HepG2 (cell line): ENCODE measurements around the gene PPOX. TPM values are rescaled to one million over a fixed set of nuclear protein-coding genes. Genes with fewer than 3 reads are reported as not detected.

Source experiments
- CERS6 ChIP-seq: sonication (generic); formaldehyde crosslinking; IDR thresholded peaks from 2 replicates; pipeline ENCODE4 v1.5.0; 2020; ENCODE audit warnings: missing genetic modification reagents
- DDIT3 ChIP-seq: sonication (generic); formaldehyde crosslinking; IDR thresholded peaks from 2 replicates; pipeline ENCODE4 v1.4.0; 2020; ENCODE audit warnings: mild to moderate bottlenecking, missing genetic modification reagents
- FOSL1 ChIP-seq: sonication (generic); formaldehyde crosslinking; IDR thresholded peaks from 2 replicates; pipeline ENCODE4 v1.9.0; 2021; ENCODE audit warnings: missing genetic modification reagents, borderline replicate concordance
- FOXK2 ChIP-seq: fragments of 450-650 bp; IDR thresholded peaks from 2 replicates; pipeline ENCODE4 v1.6.1; 2016
- GLI4 ChIP-seq: sonication (generic); formaldehyde crosslinking; IDR thresholded peaks from 2 replicates; pipeline ENCODE4 v1.5.1; 2020; ENCODE audit warnings: missing genetic modification reagents, mild to moderate bottlenecking, moderate library complexity, borderline replicate concordance
- HNF4A ChIP-seq: sonication (generic); formaldehyde crosslinking; IDR thresholded peaks from 2 replicates; pipeline ENCODE4 v1.4.0; 2020; ENCODE audit warnings: missing genetic modification reagents
- HNRNPLL ChIP-seq: fragments of 200-400 bp; formaldehyde crosslinking; IDR thresholded peaks from 2 replicates; pipeline ENCODE4 v1.6.1; 2017; ENCODE audit warnings: mild to moderate bottlenecking, low read depth, low read length; ENCODE audit not compliant: poor library complexity, severe bottlenecking
- HOXA5 ChIP-seq: sonication (generic); formaldehyde crosslinking; IDR thresholded peaks from 2 replicates; pipeline ENCODE4 v1.4.0; 2020; ENCODE audit warnings: missing genetic modification reagents
- IKZF5 ChIP-seq: IDR thresholded peaks from 2 replicates; pipeline ENCODE4 v1.6.1; 2018; ENCODE audit warnings: missing genetic modification reagents, mild to moderate bottlenecking, missing compliant biosample characterization
- LRRFIP1 ChIP-seq: sonication (generic); formaldehyde crosslinking; conservative IDR thresholded peaks from 2 replicates; pipeline ENCODE4 v1.4.0; 2020; ENCODE audit warnings: missing genetic modification reagents
- MED8 ChIP-seq: sonication (generic); formaldehyde crosslinking; IDR thresholded peaks from 2 replicates; pipeline ENCODE4 v1.8.1; 2023; ENCODE audit warnings: mild to moderate bottlenecking, missing genetic modification reagents; ENCODE audit not compliant: insufficient replicate concordance
- MLX ChIP-seq: IDR thresholded peaks from 2 replicates; pipeline ENCODE4 v1.6.1; 2016
- MTF2 ChIP-seq: sonication (generic); formaldehyde crosslinking; IDR thresholded peaks from 2 replicates; pipeline ENCODE4 v1.5.0; 2020; ENCODE audit warnings: missing genetic modification reagents, borderline replicate concordance
- MYNN ChIP-seq: sonication (generic); formaldehyde crosslinking; IDR thresholded peaks from 2 replicates; pipeline ENCODE4 v1.4.0; 2020; ENCODE audit warnings: mild to moderate bottlenecking, low read depth, missing genetic modification reagents
- NRL ChIP-seq: sonication (generic); formaldehyde crosslinking; IDR thresholded peaks from 2 replicates; pipeline ENCODE4 v1.5.0; 2020; ENCODE audit warnings: missing genetic modification reagents, mild to moderate bottlenecking, moderate library complexity, borderline replicate concordance
- RAD51 ChIP-seq: fragments of 450-650 bp; IDR thresholded peaks from 2 replicates; pipeline ENCODE4 v1.6.1; 2016; ENCODE audit warnings: borderline replicate concordance
- RARA ChIP-seq: IDR thresholded peaks from 2 replicates; pipeline ENCODE4 v1.6.1; 2016; ENCODE audit warnings: missing genetic modification reagents, missing compliant biosample characterization
- SMAD1 ChIP-seq: sonication (generic); formaldehyde crosslinking; IDR thresholded peaks from 2 replicates; pipeline ENCODE4 v1.4.0; 2020; ENCODE audit warnings: missing genetic modification reagents, low read depth, mild to moderate bottlenecking, borderline replicate concordance
- TAF1 ChIP-seq: sonication (generic); formaldehyde crosslinking; IDR thresholded peaks from 2 replicates; pipeline ENCODE4 v1.4.0; 2020; ENCODE audit warnings: missing genetic modification reagents
- ZMYM4 ChIP-seq: sonication (generic); formaldehyde crosslinking; IDR thresholded peaks from 2 replicates; pipeline ENCODE4 v1.8.1; 2023; ENCODE audit warnings: mild to moderate bottlenecking, missing genetic modification reagents
- ZNF17 ChIP-seq: sonication (generic); formaldehyde crosslinking; IDR thresholded peaks from 2 replicates; pipeline ENCODE4 v1.5.0; 2020; ENCODE audit warnings: mild to moderate bottlenecking, missing genetic modification reagents
- ZNF207 ChIP-seq: fragments of 450-650 bp; IDR thresholded peaks from 2 replicates; pipeline ENCODE4 v1.6.1; 2016; ENCODE audit warnings: antibody characterized with exemption, borderline replicate concordance
- ZNF367 ChIP-seq: sonication (generic); formaldehyde crosslinking; IDR thresholded peaks from 2 replicates; pipeline ENCODE4 v1.4.0; 2020; ENCODE audit warnings: missing genetic modification reagents, borderline replicate concordance
- ZNF749 ChIP-seq: sonication (generic); formaldehyde crosslinking; IDR thresholded peaks from 2 replicates; pipeline ENCODE4 v1.8.0; 2022; ENCODE audit warnings: mild to moderate bottlenecking, missing genetic modification reagents, moderate library complexity, borderline replicate concordance
- ZSCAN20 ChIP-seq: sonication (generic); formaldehyde crosslinking; IDR thresholded peaks from 2 replicates; pipeline ENCODE4 v1.4.0; 2020; ENCODE audit warnings: missing genetic modification reagents, mild to moderate bottlenecking, borderline replicate concordance
- polyA plus RNA-seq, 8 experiments: library from polyadenylated mRNA; depleted of rRNA in 3 of 8; stranded (reverse) in 7 of 8; unstranded in 1 of 8; fragments of >200 nt; fragmentation: Illumina TruSeq in 4 of 8; extraction: Trizol in 4 of 8; gene quantifications; 2 replicates each; pipeline versions ENCODE4 v1.2.1 to v1.2.3, GENCODE V29; 2011 to 2016; ENCODE audit warnings: low read depth in 4 of 8, missing spikeins in 1 of 8, mixed read lengths in 1 of 8; ENCODE audit not compliant: insufficient read depth in 1 of 8
- total RNA-seq, 5 experiments: library from RNA; depleted of rRNA; stranded (reverse); fragments of >200 nt; fragmentation: Illumina TruSeq; extraction: Trizol; gene quantifications; 2 replicates each; pipeline ENCODE4 v1.2.3, GENCODE V29; 2016; ENCODE audit warnings: low read depth in 1 of 5

Gene PPOX
- total and polyA plus RNA-seq, 2 of the 13 experiments (the other 11 are each of a cell fraction or from before 2014, with no cell fraction given) = 15.5 to 27.7 TPM

GRCh38 chr1:161165742-161166668 lies at the start of gene PPOX (continued):
- no peak for TF ChIP-seq DDIT3 (CRISPR knock-in tag)
- no peak for TF ChIP-seq ZNF17 (CRISPR knock-in tag)
- TF ChIP-seq ZNF207 = no peak
- TF ChIP-seq MTF2 = no peak
- no peak for TF ChIP-seq NRL (CRISPR knock-in tag)
- TF ChIP-seq TAF1 (CRISPR knock-in tag) = peak; percentile 55; the same call in 1 of the 2 replicates
- TF ChIP-seq GLI4 (CRISPR knock-in tag) = no peak
- peak; percentile 55 for TF ChIP-seq HNRNPLL
- no peak for TF ChIP-seq ZNF367 (CRISPR knock-in tag)
- no peak for TF ChIP-seq RAD51
- no peak for TF ChIP-seq MYNN
- TF ChIP-seq ZNF749 (CRISPR knock-in tag) = no peak
- peak; percentile 59 for TF ChIP-seq MED8 (CRISPR knock-in tag)
- peak; percentile 80 for TF ChIP-seq HOXA5 (CRISPR knock-in tag)
- TF ChIP-seq HNF4A (CRISPR knock-in tag) = peak; percentile 16; the same call in 1 of the 2 replicates
- TF ChIP-seq FOSL1 = no peak
- no peak for TF ChIP-seq LRRFIP1 (CRISPR knock-in tag)
- no peak for TF ChIP-seq SMAD1 (CRISPR knock-in tag)
- no peak for TF ChIP-seq FOXK2
- peak; percentile 92 for TF ChIP-seq ZMYM4 (CRISPR knock-in tag)
- no peak; the same call in 1 of the 2 replicates for TF ChIP-seq IKZF5
- TF ChIP-seq RARA (CRISPR knock-in tag) = no peak; the same call in 1 of the 2 replicates
- no peak; the same call in 1 of the 2 replicates for TF ChIP-seq ZSCAN20 (CRISPR knock-in tag)
- 0 out of 2 replicates have a peak, but pooled peaks have one; percentile 26 for TF ChIP-seq MLX (CRISPR knock-in tag)
- TF ChIP-seq CERS6 = 0 out of 2 replicates have a peak, but pooled peaks have one; percentile 11
